CD4-positive, CD25-positive, alpha-beta regulatory T cell (primary cell): ENCODE measurements around the gene PDE6D. TPM values are rescaled to one million over a fixed set of nuclear protein-coding genes. Genes with fewer than 3 reads are reported as not detected.
"Not testable (repeated sequence)": the region's sequence is repeated elsewhere in the genome, so short reads cannot be mapped to it uniquely, and the experiment has no call there.

Source experiments
- ATAC-seq, 2 donors: fragments of 150-1000 bp; cut with Tn5 transposase; one replicate each; pipeline ENCODE4 v1.10.0; 2021; ENCODE audit warnings: low read depth in 2 of 2, moderate number of reproducible peaks in 2 of 2, moderate library complexity in 1 of 2
- DNase-seq, 3 donors: peaks; one replicate each; pipeline versions ENCODE4 v3.0.0 to v3.0.0-alpha.2; 2012 to 2022; ENCODE audit warnings: mixed read lengths in 1 of 3
- H3K27ac ChIP-seq: one replicate; pipeline ENCODE4 v1.7.0; 2013; ENCODE audit warnings: mild to moderate bottlenecking, low read length; ENCODE audit not compliant: insufficient read depth, poor library complexity, severe bottlenecking
- H3K27me3 ChIP-seq: one replicate; pipeline ENCODE4 v1.7.0; 2013; ENCODE audit warnings: low read length; ENCODE audit not compliant: control insufficient read depth, insufficient read depth
- H3K36me3 ChIP-seq: one replicate; pipeline ENCODE4 v1.7.0; 2013; ENCODE audit warnings: mild to moderate bottlenecking, low read length, moderate library complexity; ENCODE audit not compliant: control insufficient read depth, insufficient read depth
- H3K4me1 ChIP-seq: 2 replicates; pipeline ENCODE4 v1.7.0; 2013; ENCODE audit warnings: mild to moderate bottlenecking, low read length; ENCODE audit not compliant: insufficient read depth, control insufficient read depth, poor library complexity, severe bottlenecking
- H3K4me3 ChIP-seq: one replicate; pipeline ENCODE4 v1.7.0; 2013; ENCODE audit warnings: low read depth, mild to moderate bottlenecking, low read length, moderate library complexity
- H3K9me3 ChIP-seq, 2 experiments: 1 replicate in 1 of 2; 2 replicates in 1 of 2; pipeline ENCODE4 v1.7.0; 2013; ENCODE audit warnings: low read length in 2 of 2, mild to moderate bottlenecking in 1 of 2, moderate library complexity in 1 of 2; ENCODE audit not compliant: control insufficient read depth in 2 of 2
- H3K27ac Mint-ChIP-seq, 3 donors: one replicate each; pipeline ENCODE4 v1.8.0; 2020 to 2022; ENCODE audit warnings: mild to moderate bottlenecking in 3 of 3, mixed read lengths in 3 of 3, moderate library complexity in 2 of 3
- H3K27me3 Mint-ChIP-seq: one replicate; pipeline ENCODE4 v1.8.0; 2022; ENCODE audit warnings: mild to moderate bottlenecking, mixed read lengths
- H3K36me3 Mint-ChIP-seq: one replicate; pipeline ENCODE4 v1.8.0; 2020; ENCODE audit warnings: mixed read lengths
- H3K4me1 Mint-ChIP-seq, 4 donors: one replicate each; pipeline ENCODE4 v1.8.0; 2020 to 2022; ENCODE audit warnings: mixed read lengths in 4 of 4, mild to moderate bottlenecking in 1 of 4
- H3K4me3 Mint-ChIP-seq, 4 donors: one replicate each; pipeline ENCODE4 v1.8.0; 2020 to 2022; ENCODE audit warnings: mild to moderate bottlenecking in 4 of 4, mixed read lengths in 4 of 4, moderate library complexity in 3 of 4
- H3K9me3 Mint-ChIP-seq, 7 donors: one replicate each; pipeline ENCODE4 v1.8.0; 2020 to 2022; ENCODE audit warnings: mixed read lengths in 7 of 7, mild to moderate bottlenecking in 3 of 7, moderate library complexity in 2 of 7
- polyA plus RNA-seq, 4 donors: library from polyadenylated mRNA; unstranded; fragments of 300-500 nt; fragmentation: Illumina TruSeq; gene quantifications; one replicate each; pipeline ENCODE4 v1.2.3, GENCODE V29; 2021
- total RNA-seq: library from RNA; stranded (reverse); gene quantifications from one replicate; pipeline ENCODE4 v1.2.3, GENCODE V29; 2022

The PDE6D gene
- total and polyA plus RNA-seq, 5 donors from 2014 or later, result 25.7 to 82.2 (median 59.5) TPM

GRCh38 chr2:231764124-231764523, 17.0 kb downstream of the PDE6D start:
- H3K9me3 ChIP-seq, result no peaks in the 10 kb centered on the region
- H3K27me3 ChIP-seq, result no peaks in the 10 kb centered on the region
- H3K36me3 ChIP-seq, result no peaks in the 10 kb centered on the region
- no peaks in the 10 kb centered on the region for H3K4me1 ChIP-seq
- no peak overlapping the region for H3K27ac ChIP-seq
- ATAC-seq (no peak), DNase-seq (no peak)
- H3K9me3 Mint-ChIP-seq, result no peaks in the 10 kb centered on the region
- no peak overlapping the region for H3K27ac Mint-ChIP-seq
- H3K4me1 Mint-ChIP-seq, result peaks cover 12 to 18% (median 14%) of the 10 kb centered on the region in 4 donors
- no peaks in the 10 kb centered on the region for H3K27me3 Mint-ChIP-seq
- H3K36me3 Mint-ChIP-seq, result peaks cover 6% of the 10 kb centered on the region
- no peak overlapping the region for H3K4me3 Mint-ChIP-seq
- no peak overlapping the region for H3K4me3 ChIP-seq

GRCh38 chr2:231761735-231762134, 19.3 kb downstream of the PDE6D start:
- no peak for ATAC-seq
- no peaks in the 10 kb centered on the region for H3K9me3 Mint-ChIP-seq
- peaks cover 12 to 18% (median 14%) of the 10 kb centered on the region in 4 donors for H3K4me1 Mint-ChIP-seq
- H3K27me3 ChIP-seq, result no peaks in the 10 kb centered on the region
- H3K9me3 ChIP-seq, result no peaks in the 10 kb centered on the region
- no peak overlapping the region for H3K27ac ChIP-seq
- H3K4me1 ChIP-seq, result no peaks in the 10 kb centered on the region
- peaks cover 6% of the 10 kb centered on the region for H3K36me3 Mint-ChIP-seq
- no peak overlapping the region for H3K4me3 Mint-ChIP-seq
- DNase-seq, result no peak
- H3K27me3 Mint-ChIP-seq, result no peaks in the 10 kb centered on the region
- no peak overlapping the region for H3K27ac Mint-ChIP-seq
- no peaks in the 10 kb centered on the region for H3K36me3 ChIP-seq
- H3K4me3 ChIP-seq, result no peak overlapping the region

GRCh38 chr2:231752061-231752460, 29.0 kb downstream of the PDE6D start:
- Histone ChIP-seq H3K27me3 (no peaks in the 10 kb centered on the region), H3K36me3 (no peaks in the 10 kb centered on the region), H3K9me3 (no peaks in the 10 kb centered on the region), H3K27ac (no peak overlapping the region), H3K4me1 (no peaks in the 10 kb centered on the region), H3K4me3 (no peak overlapping the region)
- no peak for DNase-seq
- Mint-ChIP-seq H3K27me3 (no peaks in the 10 kb centered on the region), H3K4me3 (no peak overlapping the region), H3K27ac (peak overlapping the region in 1 of 3 donors; percentile 15), H3K9me3 (no peaks in the 10 kb centered on the region), H3K36me3 (no peaks in the 10 kb centered on the region), H3K4me1 (peaks cover 0 to 5% (median 1%) of the 10 kb centered on the region in 4 donors)
- no peak for ATAC-seq

- H3K4me1 Mint-ChIP-seq, result peaks cover 0 to 5% (median 1%) of the 10 kb centered on the region in 4 donors
- Histone ChIP-seq H3K4me3 (no peak overlapping the region), H3K9me3 (no peaks in the 10 kb centered on the region), H3K4me1 (no peaks in the 10 kb centered on the region), H3K36me3 (no peaks in the 10 kb centered on the region), H3K27me3 (no peaks in the 10 kb centered on the region), H3K27ac (no peak overlapping the region)
- H3K4me3 Mint-ChIP-seq, result no peak overlapping the region
- DNase-seq (no peak), ATAC-seq (no peak)
- H3K27me3 Mint-ChIP-seq, result no peaks in the 10 kb centered on the region
- no peaks in the 10 kb centered on the region for H3K9me3 Mint-ChIP-seq
- no peaks in the 10 kb centered on the region for H3K36me3 Mint-ChIP-seq
- H3K27ac Mint-ChIP-seq, result no peak overlapping the region
Observed at GRCh38 chr2:231751042-231751815, 29.9 kb downstream of the PDE6D start.

- H3K27me3 ChIP-seq, H3K9me3 ChIP-seq, H3K4me3 Mint-ChIP-seq, ATAC-seq, DNase-seq, H3K27ac Mint-ChIP-seq, H3K36me3 Mint-ChIP-seq, H3K36me3 ChIP-seq, H3K4me3 ChIP-seq, H3K4me1 ChIP-seq, H3K27me3 Mint-ChIP-seq, H3K4me1 Mint-ChIP-seq, H3K27ac ChIP-seq, H3K9me3 Mint-ChIP-seq: not testable (repeated sequence)
Observed at GRCh38 chr2:231749016-231749415, 32.1 kb downstream of the PDE6D start.

GRCh38 chr2:231748153-231748896, 32.8 kb downstream of the PDE6D start:
- not testable (repeated sequence) for H3K4me1 Mint-ChIP-seq, H3K4me3 ChIP-seq, H3K4me1 ChIP-seq, H3K9me3 ChIP-seq, ATAC-seq, H3K27me3 Mint-ChIP-seq, H3K36me3 ChIP-seq, H3K36me3 Mint-ChIP-seq, H3K27ac ChIP-seq, H3K9me3 Mint-ChIP-seq, H3K27ac Mint-ChIP-seq, DNase-seq, H3K4me3 Mint-ChIP-seq, H3K27me3 ChIP-seq

GRCh38 chr2:231745303-231746038, 35.6 kb downstream of the PDE6D start:
- Histone ChIP-seq H3K36me3 (no peaks in the 10 kb centered on the region), H3K4me3 (no peak overlapping the region), H3K27me3 (no peaks in the 10 kb centered on the region), H3K27ac (no peak overlapping the region), H3K4me1 (no peaks in the 10 kb centered on the region), H3K9me3 (no peaks in the 10 kb centered on the region)
- DNase-seq (no peak), ATAC-seq (no peak)
- Mint-ChIP-seq H3K4me1 (peaks cover 2 to 12% (median 4%) of the 10 kb centered on the region in 4 donors), H3K36me3 (no peaks in the 10 kb centered on the region), H3K9me3 (no peaks in the 10 kb centered on the region), H3K27ac (no peak overlapping the region), H3K4me3 (no peak overlapping the region), H3K27me3 (peaks cover 5% of the 10 kb centered on the region)
